B cell (primary cell): ENCODE measurements around the gene ELAVL3.

Experiments
- EZH2 ChIP-seq: IDR thresholded peaks from 2 replicates; pipeline ENCODE4 v1.6.1; 2012; ENCODE audit warnings: borderline replicate concordance, low read depth, mild to moderate bottlenecking, moderate library complexity, low read length; ENCODE audit not compliant: insufficient read depth, poor library complexity, severe bottlenecking
- TF ChIP-seq, protein P1 (sequence below): fragments of 200-600 bp; IDR thresholded peaks from one replicate; pipeline ENCODE4 v1.8.0; 2022; ENCODE audit warnings: antibody characterized with exemption, mild to moderate bottlenecking

DNA sequence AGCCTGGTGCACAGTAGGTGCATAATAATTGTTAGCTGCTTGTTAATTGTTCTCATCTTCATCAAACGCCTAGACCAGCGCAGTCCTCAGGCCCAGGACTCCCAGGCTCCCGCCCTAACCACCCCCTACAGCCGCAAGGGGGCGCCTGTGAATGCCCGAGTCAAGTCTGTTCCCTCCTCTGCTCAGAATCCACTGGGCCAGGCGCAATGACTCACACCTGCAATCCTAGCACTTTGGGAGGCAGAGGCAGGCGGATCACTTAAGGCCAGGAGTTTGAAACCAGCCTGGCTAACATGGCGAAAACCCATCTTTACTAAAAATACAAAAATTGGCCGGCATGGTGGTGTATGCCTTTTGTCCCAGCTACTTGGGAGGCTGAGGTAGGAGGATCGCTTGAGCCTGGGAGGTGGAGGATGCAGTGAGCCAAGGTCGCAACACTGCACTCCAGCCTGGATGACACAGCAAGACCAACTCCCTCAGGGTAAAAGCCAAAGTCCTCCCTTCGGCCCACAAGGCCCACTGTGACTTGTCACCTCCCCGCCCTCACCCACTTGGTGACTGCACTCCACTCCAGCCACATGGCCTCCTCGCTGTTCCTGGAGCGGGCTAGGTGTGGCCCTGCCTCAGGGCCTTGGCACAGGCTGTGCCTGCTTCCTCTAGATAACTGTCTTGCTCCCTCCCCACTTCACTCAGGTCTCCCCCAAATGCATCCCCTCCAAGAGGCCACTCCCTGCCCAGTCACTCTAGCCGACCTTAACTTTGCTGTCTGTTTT, 15.7 kb upstream of the ELAVL3 start:
- TF ChIP-seq, protein P1, sequence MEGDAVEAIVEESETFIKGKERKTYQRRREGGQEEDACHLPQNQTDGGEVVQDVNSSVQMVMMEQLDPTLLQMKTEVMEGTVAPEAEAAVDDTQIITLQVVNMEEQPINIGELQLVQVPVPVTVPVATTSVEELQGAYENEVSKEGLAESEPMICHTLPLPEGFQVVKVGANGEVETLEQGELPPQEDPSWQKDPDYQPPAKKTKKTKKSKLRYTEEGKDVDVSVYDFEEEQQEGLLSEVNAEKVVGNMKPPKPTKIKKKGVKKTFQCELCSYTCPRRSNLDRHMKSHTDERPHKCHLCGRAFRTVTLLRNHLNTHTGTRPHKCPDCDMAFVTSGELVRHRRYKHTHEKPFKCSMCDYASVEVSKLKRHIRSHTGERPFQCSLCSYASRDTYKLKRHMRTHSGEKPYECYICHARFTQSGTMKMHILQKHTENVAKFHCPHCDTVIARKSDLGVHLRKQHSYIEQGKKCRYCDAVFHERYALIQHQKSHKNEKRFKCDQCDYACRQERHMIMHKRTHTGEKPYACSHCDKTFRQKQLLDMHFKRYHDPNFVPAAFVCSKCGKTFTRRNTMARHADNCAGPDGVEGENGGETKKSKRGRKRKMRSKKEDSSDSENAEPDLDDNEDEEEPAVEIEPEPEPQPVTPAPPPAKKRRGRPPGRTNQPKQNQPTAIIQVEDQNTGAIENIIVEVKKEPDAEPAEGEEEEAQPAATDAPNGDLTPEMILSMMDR: peak; percentile 70
- no peak for TF ChIP-seq EZH2
